Liver (tissue), 9 donors: ENCODE measurements around the gene LAMB3. TPM values are rescaled to one million over a fixed set of nuclear protein-coding genes. Genes with fewer than 3 reads are reported as not detected.

Source experiments
- DNase-seq: peaks from one replicate; pipeline ENCODE4 v3.0.0-alpha.2; 2017; ENCODE audit warnings: low spot score
- H3K27ac ChIP-seq, 2 donors: one replicate each; pipeline ENCODE4 v1.7.0; 2013; ENCODE audit warnings: inconsistent platforms in 2 of 2, low read length in 2 of 2, control low read depth in 1 of 2, low read depth in 1 of 2, mild to moderate bottlenecking in 1 of 2
- H3K27me3 ChIP-seq, 4 donors: one replicate each; pipeline versions ENCODE4 v1.6.1 to v1.7.0; 2013; ENCODE audit warnings: low read length in 3 of 4, inconsistent platforms in 1 of 4, mild to moderate bottlenecking in 1 of 4, moderate library complexity in 1 of 4; ENCODE audit not compliant: control insufficient read depth in 4 of 4, insufficient read depth in 4 of 4
- H3K36me3 ChIP-seq, 4 donors: one replicate each; pipeline versions ENCODE4 v1.6.1 to v1.7.0; 2013; ENCODE audit warnings: low read length in 3 of 4, mild to moderate bottlenecking in 3 of 4, low read depth in 1 of 4, moderate library complexity in 1 of 4; ENCODE audit not compliant: control insufficient read depth in 4 of 4, insufficient read depth in 3 of 4
- H3K4me1 ChIP-seq, 4 donors: one replicate each; pipeline versions ENCODE4 v1.6.1 to v1.7.0; 2013; ENCODE audit warnings: low read length in 3 of 4, mild to moderate bottlenecking in 3 of 4, moderate library complexity in 1 of 4; ENCODE audit not compliant: control insufficient read depth in 4 of 4, insufficient read depth in 4 of 4
- H3K4me3 ChIP-seq, 3 donors: one replicate each; pipeline versions ENCODE4 v1.6.1 to v1.7.0; 2013; ENCODE audit warnings: low read length in 3 of 3, control low read depth in 1 of 3, low read depth in 1 of 3, mild to moderate bottlenecking in 1 of 3
- H3K9ac ChIP-seq, 2 donors: one replicate each; pipeline ENCODE4 v1.7.0; 2013; ENCODE audit warnings: low read length in 2 of 2, mild to moderate bottlenecking in 2 of 2, moderate library complexity in 2 of 2, control low read depth in 1 of 2, low read depth in 1 of 2
- H3K9me3 ChIP-seq, 4 donors: one replicate each; pipeline versions ENCODE4 v1.6.1 to v1.7.0; 2013; ENCODE audit warnings: low read length in 3 of 4; ENCODE audit not compliant: control insufficient read depth in 4 of 4
- EGR1 ChIP-seq, 2 donors: IDR thresholded peaks; 2 replicates each; pipeline ENCODE4 v1.6.1; 2016 to 2018; ENCODE audit warnings: antibody characterized with exemption in 2 of 2, low read depth in 2 of 2
- FOXA1 ChIP-seq: IDR thresholded peaks from 2 replicates; pipeline ENCODE4 v1.6.1; 2016; ENCODE audit warnings: antibody characterized with exemption
- FOXA2 ChIP-seq: IDR thresholded peaks from 2 replicates; pipeline ENCODE4 v1.6.1; 2016; ENCODE audit warnings: antibody characterized with exemption
- GABPA ChIP-seq, 2 donors: IDR thresholded peaks in 1 of 2; conservative IDR thresholded peaks in 1 of 2; 2 replicates each; pipeline ENCODE4 v1.6.1; 2016; ENCODE audit warnings: antibody characterized with exemption in 2 of 2, mild to moderate bottlenecking in 1 of 2, moderate library complexity in 1 of 2
- HNF4A ChIP-seq, 2 donors: conservative IDR thresholded peaks; 2 replicates each; pipeline ENCODE4 v1.6.1; 2016; ENCODE audit warnings: antibody characterized with exemption in 2 of 2, mild to moderate bottlenecking in 2 of 2
- HNF4G ChIP-seq: IDR thresholded peaks from 2 replicates; pipeline ENCODE4 v1.6.1; 2016; ENCODE audit warnings: antibody characterized with exemption
- JUND ChIP-seq, 2 donors: IDR thresholded peaks; 2 replicates each; pipeline ENCODE4 v1.6.1; 2016; ENCODE audit warnings: antibody characterized with exemption in 2 of 2
- NR2F2 ChIP-seq: IDR thresholded peaks from 2 replicates; pipeline ENCODE4 v1.6.1; 2016; ENCODE audit warnings: antibody characterized with exemption
- RAD21 ChIP-seq, 2 donors: IDR thresholded peaks; 2 replicates each; pipeline ENCODE4 v1.6.1; 2016; ENCODE audit warnings: antibody characterized with exemption in 2 of 2, mild to moderate bottlenecking in 2 of 2
- RXRA ChIP-seq, 2 donors: IDR thresholded peaks; 2 replicates each; pipeline ENCODE4 v1.6.1; 2017 to 2018; ENCODE audit warnings: antibody characterized with exemption in 2 of 2, mild to moderate bottlenecking in 1 of 2
- SP1 ChIP-seq: IDR thresholded peaks from 2 replicates; pipeline ENCODE4 v1.6.1; 2018; ENCODE audit warnings: antibody characterized with exemption, mild to moderate bottlenecking
- TAF1 ChIP-seq: conservative IDR thresholded peaks from 2 replicates; pipeline ENCODE4 v1.6.1; 2016; ENCODE audit warnings: antibody characterized with exemption, mild to moderate bottlenecking
- YY1 ChIP-seq: IDR thresholded peaks from 2 replicates; pipeline ENCODE4 v1.6.1; 2016; ENCODE audit warnings: antibody characterized with exemption, mild to moderate bottlenecking
- WGBS: extraction: QIAGEN DNeasy Blood & Tissue Kit; methylation state at CpG from one replicate; pipeline ENCODE4 v1.1.7; 2013; 5-methylcytosine and 5-hydroxymethylcytosine counted together
- polyA plus RNA-seq, 2 donors: library from polyadenylated mRNA; stranded (reverse) in 1 of 2; unstranded in 1 of 2; fragments of 200-250 nt in 1 of 2; fragments of >200 nt in 1 of 2; fragmentation: Nextera tagmentation in 1 of 2; extraction: Ambion mirVana in 1 of 2; gene quantifications; one replicate each; pipeline versions ENCODE4 v1.2.1 to v1.2.3, GENCODE V29; 2013 to 2015
- total RNA-seq, 2 donors: library from RNA; depleted of rRNA; stranded (reverse); fragments of >200 nt; gene quantifications; one replicate each; pipeline ENCODE4 v1.2.3, GENCODE V29; 2014
- TF ChIP-seq, protein P1 (sequence below): IDR thresholded peaks from 2 replicates; pipeline ENCODE4 v1.6.1; 2016; ENCODE audit warnings: antibody characterized with exemption
- TF ChIP-seq, protein P2 (sequence below): IDR thresholded peaks from 2 replicates; pipeline ENCODE4 v1.6.1; 2016; ENCODE audit warnings: antibody characterized with exemption, mild to moderate bottlenecking
- TF ChIP-seq, protein P3 (sequence below): fragments of 150-350 bp; IDR thresholded peaks from 2 replicates; pipeline ENCODE4 v1.5.1; 2017; ENCODE audit warnings: improper control_type of control experiment, low read depth, low read length; ENCODE audit not compliant: missing input control
- TF ChIP-seq, protein P4 (sequence below): IDR thresholded peaks from 2 replicates; pipeline ENCODE4 v1.6.1; 2016; ENCODE audit warnings: antibody characterized with exemption
- TF ChIP-seq, protein P5 (sequence below): IDR thresholded peaks from 2 replicates; pipeline ENCODE4 v1.6.1; 2016; ENCODE audit warnings: antibody characterized with exemption
- donor health status: healthy.
- donor health status: healthy.
- donor health status: healthy.
- donor health status: healthy.
- donor health status: healthy.

Gene LAMB3
- total and polyA plus RNA-seq, 4 donors, result 1.3 to 9.1 (median 5.6) TPM

DNA sequence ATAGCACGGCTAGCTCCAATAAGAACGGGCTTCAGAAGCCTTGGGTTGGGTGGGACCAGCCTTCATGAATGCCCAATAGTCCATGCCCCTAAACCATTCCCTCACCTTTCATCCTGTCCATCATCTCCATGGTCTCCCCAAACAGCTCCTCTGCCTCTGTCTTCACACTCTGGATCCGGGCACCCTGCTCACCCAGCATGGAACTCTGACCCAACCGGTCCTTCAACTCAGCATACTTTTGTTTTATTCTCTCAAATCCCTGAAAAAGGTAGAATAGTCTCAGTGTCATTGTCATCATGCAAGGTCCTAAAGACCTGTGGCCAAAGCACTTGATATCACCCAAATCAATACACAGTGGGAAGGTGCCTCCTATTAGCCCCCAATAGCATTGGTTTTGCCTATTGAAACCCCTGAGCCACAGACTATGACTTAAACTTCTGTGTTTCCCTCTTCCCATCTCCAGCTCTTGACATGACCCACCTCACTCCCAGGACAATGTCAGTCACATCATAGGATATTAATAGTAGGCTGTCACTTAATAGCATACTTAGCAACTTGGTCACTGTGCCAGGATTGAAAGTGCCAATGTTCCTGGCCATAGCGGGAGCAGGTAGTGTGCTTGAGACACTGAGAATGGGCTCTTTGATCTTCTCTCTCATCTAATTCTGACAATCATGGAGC, 35.7 kb downstream of the LAMB3 start:
- H3K36me3 ChIP-seq, result peaks cover 0 to 4% (median under 1%) of the 10 kb centered on the region in 4 donors
- H3K9ac ChIP-seq, result no peak overlapping the region
- no peak overlapping the region for H3K27ac ChIP-seq
- WGBS, result 97% methylated on average over 5 of the region's 5 CpGs
- DNase-seq, result no peak
- no peaks in the 10 kb centered on the region for H3K27me3 ChIP-seq
- no peak for TF ChIP-seq EGR1 (IDR thresholded peaks at IDR 0.05; ENCODE audit: low read depth in 2 of 2)
- TF ChIP-seq HNF4G, result no peak
- TF ChIP-seq, protein P1, sequence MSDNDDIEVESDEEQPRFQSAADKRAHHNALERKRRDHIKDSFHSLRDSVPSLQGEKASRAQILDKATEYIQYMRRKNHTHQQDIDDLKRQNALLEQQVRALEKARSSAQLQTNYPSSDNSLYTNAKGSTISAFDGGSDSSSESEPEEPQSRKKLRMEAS, result no peak
- no peak for TF ChIP-seq JUND (IDR thresholded peaks at IDR 0.05)
- TF ChIP-seq FOXA1, result no peak
- TF ChIP-seq, protein P2, sequence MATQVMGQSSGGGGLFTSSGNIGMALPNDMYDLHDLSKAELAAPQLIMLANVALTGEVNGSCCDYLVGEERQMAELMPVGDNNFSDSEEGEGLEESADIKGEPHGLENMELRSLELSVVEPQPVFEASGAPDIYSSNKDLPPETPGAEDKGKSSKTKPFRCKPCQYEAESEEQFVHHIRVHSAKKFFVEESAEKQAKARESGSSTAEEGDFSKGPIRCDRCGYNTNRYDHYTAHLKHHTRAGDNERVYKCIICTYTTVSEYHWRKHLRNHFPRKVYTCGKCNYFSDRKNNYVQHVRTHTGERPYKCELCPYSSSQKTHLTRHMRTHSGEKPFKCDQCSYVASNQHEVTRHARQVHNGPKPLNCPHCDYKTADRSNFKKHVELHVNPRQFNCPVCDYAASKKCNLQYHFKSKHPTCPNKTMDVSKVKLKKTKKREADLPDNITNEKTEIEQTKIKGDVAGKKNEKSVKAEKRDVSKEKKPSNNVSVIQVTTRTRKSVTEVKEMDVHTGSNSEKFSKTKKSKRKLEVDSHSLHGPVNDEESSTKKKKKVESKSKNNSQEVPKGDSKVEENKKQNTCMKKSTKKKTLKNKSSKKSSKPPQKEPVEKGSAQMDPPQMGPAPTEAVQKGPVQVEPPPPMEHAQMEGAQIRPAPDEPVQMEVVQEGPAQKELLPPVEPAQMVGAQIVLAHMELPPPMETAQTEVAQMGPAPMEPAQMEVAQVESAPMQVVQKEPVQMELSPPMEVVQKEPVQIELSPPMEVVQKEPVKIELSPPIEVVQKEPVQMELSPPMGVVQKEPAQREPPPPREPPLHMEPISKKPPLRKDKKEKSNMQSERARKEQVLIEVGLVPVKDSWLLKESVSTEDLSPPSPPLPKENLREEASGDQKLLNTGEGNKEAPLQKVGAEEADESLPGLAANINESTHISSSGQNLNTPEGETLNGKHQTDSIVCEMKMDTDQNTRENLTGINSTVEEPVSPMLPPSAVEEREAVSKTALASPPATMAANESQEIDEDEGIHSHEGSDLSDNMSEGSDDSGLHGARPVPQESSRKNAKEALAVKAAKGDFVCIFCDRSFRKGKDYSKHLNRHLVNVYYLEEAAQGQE, result no peak
- no peak for TF ChIP-seq SP1
- TF ChIP-seq FOXA2, result no peak
- TF ChIP-seq YY1, result no peak
- TF ChIP-seq, protein P3, sequence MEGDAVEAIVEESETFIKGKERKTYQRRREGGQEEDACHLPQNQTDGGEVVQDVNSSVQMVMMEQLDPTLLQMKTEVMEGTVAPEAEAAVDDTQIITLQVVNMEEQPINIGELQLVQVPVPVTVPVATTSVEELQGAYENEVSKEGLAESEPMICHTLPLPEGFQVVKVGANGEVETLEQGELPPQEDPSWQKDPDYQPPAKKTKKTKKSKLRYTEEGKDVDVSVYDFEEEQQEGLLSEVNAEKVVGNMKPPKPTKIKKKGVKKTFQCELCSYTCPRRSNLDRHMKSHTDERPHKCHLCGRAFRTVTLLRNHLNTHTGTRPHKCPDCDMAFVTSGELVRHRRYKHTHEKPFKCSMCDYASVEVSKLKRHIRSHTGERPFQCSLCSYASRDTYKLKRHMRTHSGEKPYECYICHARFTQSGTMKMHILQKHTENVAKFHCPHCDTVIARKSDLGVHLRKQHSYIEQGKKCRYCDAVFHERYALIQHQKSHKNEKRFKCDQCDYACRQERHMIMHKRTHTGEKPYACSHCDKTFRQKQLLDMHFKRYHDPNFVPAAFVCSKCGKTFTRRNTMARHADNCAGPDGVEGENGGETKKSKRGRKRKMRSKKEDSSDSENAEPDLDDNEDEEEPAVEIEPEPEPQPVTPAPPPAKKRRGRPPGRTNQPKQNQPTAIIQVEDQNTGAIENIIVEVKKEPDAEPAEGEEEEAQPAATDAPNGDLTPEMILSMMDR, result no peak
- TF ChIP-seq NR2F2, result no peak
- TF ChIP-seq HNF4A (conservative IDR thresholded peaks at IDR 0.05), result no peak
- no peak for TF ChIP-seq RXRA (IDR thresholded peaks at IDR 0.05)
- no peak for TF ChIP-seq RAD21 (IDR thresholded peaks at IDR 0.05)
- TF ChIP-seq TAF1, result no peak
- TF ChIP-seq, protein P4, sequence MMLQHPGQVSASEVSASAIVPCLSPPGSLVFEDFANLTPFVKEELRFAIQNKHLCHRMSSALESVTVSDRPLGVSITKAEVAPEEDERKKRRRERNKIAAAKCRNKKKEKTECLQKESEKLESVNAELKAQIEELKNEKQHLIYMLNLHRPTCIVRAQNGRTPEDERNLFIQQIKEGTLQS, result no peak
- TF ChIP-seq GABPA (IDR thresholded peaks at IDR 0.05 in 1 of 2, conservative IDR thresholded peaks at IDR 0.05 in 1 of 2), result no peak
- TF ChIP-seq, protein P5, sequence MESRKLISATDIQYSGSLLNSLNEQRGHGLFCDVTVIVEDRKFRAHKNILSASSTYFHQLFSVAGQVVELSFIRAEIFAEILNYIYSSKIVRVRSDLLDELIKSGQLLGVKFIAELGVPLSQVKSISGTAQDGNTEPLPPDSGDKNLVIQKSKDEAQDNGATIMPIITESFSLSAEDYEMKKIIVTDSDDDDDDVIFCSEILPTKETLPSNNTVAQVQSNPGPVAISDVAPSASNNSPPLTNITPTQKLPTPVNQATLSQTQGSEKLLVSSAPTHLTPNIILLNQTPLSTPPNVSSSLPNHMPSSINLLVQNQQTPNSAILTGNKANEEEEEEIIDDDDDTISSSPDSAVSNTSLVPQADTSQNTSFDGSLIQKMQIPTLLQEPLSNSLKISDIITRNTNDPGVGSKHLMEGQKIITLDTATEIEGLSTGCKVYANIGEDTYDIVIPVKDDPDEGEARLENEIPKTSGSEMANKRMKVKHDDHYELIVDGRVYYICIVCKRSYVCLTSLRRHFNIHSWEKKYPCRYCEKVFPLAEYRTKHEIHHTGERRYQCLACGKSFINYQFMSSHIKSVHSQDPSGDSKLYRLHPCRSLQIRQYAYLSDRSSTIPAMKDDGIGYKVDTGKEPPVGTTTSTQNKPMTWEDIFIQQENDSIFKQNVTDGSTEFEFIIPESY, result no peak
- no peaks in the 10 kb centered on the region for H3K9me3 ChIP-seq
- peaks cover 0 to 4% (median 2%) of the 10 kb centered on the region in 4 donors for H3K4me1 ChIP-seq
- no peak overlapping the region for H3K4me3 ChIP-seq
